GM21515 (cell line): ENCODE data around the gene KDM2B.

Source experiments
- ATAC-seq: cut with Tn5 transposase; IDR thresholded peaks from one replicate; pipeline ENCODE4 v1.9.1; 2021; ENCODE audit not compliant: unreplicated experiment

The KDM2B gene

GRCh38 chr12:121466794-121467637, 113.8 kb downstream of the KDM2B start:
- ATAC-seq = peak; percentile 88

- peak; percentile 10 for ATAC-seq
These were observed 114.7 kb downstream of the KDM2B start for GRCh38 chr12:121465921-121466793.

- ATAC-seq = no peak
These were observed 116.5 kb downstream of the KDM2B start for GRCh38 chr12:121464331-121464730.

GRCh38 chr12:121461048-121461447, 119.8 kb downstream of the KDM2B start:
- ATAC-seq = no peak

GRCh38 chr12:121456551-121456950, 124.3 kb downstream of the KDM2B start:
- no peak for ATAC-seq

GRCh38 chr12:121455766-121456420, 124.9 kb downstream of the KDM2B start:
- ATAC-seq = no peak

- no peak for ATAC-seq
These were observed 125.9 kb downstream of the KDM2B start for GRCh38 chr12:121454921-121455320.

GRCh38 chr12:121453629-121454028, 127.2 kb downstream of the KDM2B start:
- ATAC-seq = no peak

GRCh38 chr12:121452985-121453360, 127.8 kb downstream of the KDM2B start:
- no peak for ATAC-seq

- no peak for ATAC-seq
These were observed 128.4 kb downstream of the KDM2B start for GRCh38 chr12:121452340-121452984.

GRCh38 chr12:121451961-121452339, 128.9 kb downstream of the KDM2B start:
- no peak for ATAC-seq

GRCh38 chr12:121448771-121449315, 132.0 kb downstream of the KDM2B start:
- ATAC-seq = no peak

- ATAC-seq = no peak
These were observed 134.1 kb downstream of the KDM2B start for GRCh38 chr12:121446750-121447149.

GRCh38 chr12:121444842-121445202, 136.0 kb downstream of the KDM2B start:
- ATAC-seq = no peak

- ATAC-seq = no peak
These were observed 136.6 kb downstream of the KDM2B start for GRCh38 chr12:121443911-121444841.

- ATAC-seq = no peak
These were observed 137.5 kb downstream of the KDM2B start for GRCh38 chr12:121443193-121443870.

- no peak for ATAC-seq
These were observed 138.5 kb downstream of the KDM2B start for GRCh38 chr12:121442028-121442948.

- no peak for ATAC-seq
These were observed 139.3 kb downstream of the KDM2B start for GRCh38 chr12:121441555-121441954.
